Small intestine (tissue), 16 donors: ENCODE results near the gene HMGCLL1. TPM values are rescaled to one million over a fixed set of nuclear protein-coding genes. Genes with fewer than 3 reads are reported as not detected.

Source experiments
- DNase-seq, 2 donors: peaks; one replicate each; pipeline versions ENCODE4 v3.0.0 to v3.0.0-alpha.2; 2013
- FAIRE-seq: peaks from 2 replicates; lab custom pipeline; 2012; peaks lifted over from hg19 to GRCh38; lab: Jason Lieb, UNC
- H3K27ac ChIP-seq, 3 donors: one replicate each; pipeline ENCODE4 v1.5.1; 2013; ENCODE audit warnings: low read length in 2 of 3, mild to moderate bottlenecking in 2 of 3, control low read depth in 1 of 3, inconsistent platforms in 1 of 3, low read depth in 1 of 3, moderate library complexity in 1 of 3
- H3K27me3 ChIP-seq, 3 donors: one replicate each; pipeline ENCODE4 v1.6.1; 2013; ENCODE audit warnings: low read length in 3 of 3, inconsistent platforms in 1 of 3; ENCODE audit not compliant: control insufficient read depth in 3 of 3, insufficient read depth in 3 of 3
- H3K36me3 ChIP-seq, 3 donors: one replicate each; pipeline ENCODE4 v1.6.1; 2013; ENCODE audit warnings: low read length in 3 of 3, inconsistent platforms in 1 of 3, low read depth in 1 of 3, mild to moderate bottlenecking in 1 of 3, moderate library complexity in 1 of 3; ENCODE audit not compliant: control insufficient read depth in 3 of 3, insufficient read depth in 2 of 3
- H3K4me1 ChIP-seq, 3 donors: one replicate each; pipeline ENCODE4 v1.6.1; 2013; ENCODE audit warnings: low read length in 2 of 3, inconsistent platforms in 1 of 3, low read depth in 1 of 3, mild to moderate bottlenecking in 1 of 3, moderate library complexity in 1 of 3; ENCODE audit not compliant: control insufficient read depth in 3 of 3, insufficient read depth in 2 of 3
- H3K4me3 ChIP-seq, 3 donors: one replicate each; pipeline ENCODE4 v1.5.1; 2013; ENCODE audit warnings: low read length in 3 of 3, control low read depth in 1 of 3, inconsistent platforms in 1 of 3, low read depth in 1 of 3, mild to moderate bottlenecking in 1 of 3, moderate library complexity in 1 of 3
- H3K9me3 ChIP-seq, 2 donors: one replicate each; pipeline ENCODE4 v1.6.1; 2013; ENCODE audit warnings: low read depth in 1 of 2, low read length in 1 of 2; ENCODE audit not compliant: control insufficient read depth in 2 of 2, insufficient read depth in 1 of 2
- WGBS, 3 donors: extraction: QIAGEN DNeasy Blood & Tissue Kit; methylation state at CpG; one replicate each; pipeline ENCODE4 v1.1.7; 2013; 5-methylcytosine and 5-hydroxymethylcytosine counted together
- long read RNA-seq, 10 donors: transcript quantifications; one replicate each; lab custom pipeline, GENCODE V29; 2026
- polyA plus RNA-seq, 4 donors: library from polyadenylated mRNA; stranded (reverse) in 3 of 4; unstranded in 1 of 4; fragments of 200-250 nt in 3 of 4; fragments of 120-200 nt in 1 of 4; gene quantifications; one replicate each; pipeline versions ENCODE4 v1.2.1 to v1.2.3, GENCODE V29; 2013
- donor health status: healthy with polysubstance abuse.
- donor health status: control.
- donor health status: control.
- donor health status: Bipolar disorder and iron deficiency.
- donor health status: healthy.

HMGCLL1 gene
- 1 to 10 TPM in 1 of 4 donors, under 1 TPM in 2, not detected in 1; 0.75 to 1.2 (median 0.81) TPM for polyA plus RNA-seq
- long read RNA-seq, donor 1, partial matches to known transcripts, result 0 of 3 reads
- long read RNA-seq, donor 1, other reads (novel, unspliced or antisense), result 0 of 3 reads
- long read RNA-seq, donor 2, result 0 reads
- long read RNA-seq, donor 3, result 0 reads
- long read RNA-seq, donor 4, result 0 reads
- long read RNA-seq, donor 5, result 0 reads
- long read RNA-seq, donor 6, result 0 reads
- long read RNA-seq, donor 7, partial matches to known transcripts, result 0 of 6 reads
- long read RNA-seq, donor 7, other reads (novel, unspliced or antisense), result 0 of 6 reads
- long read RNA-seq, donor 8, result 0 reads
- long read RNA-seq, donor 9, result 0 reads
- long read RNA-seq, donor 10, result 0 reads

- Histone ChIP-seq H3K27ac (peak within 1 kb of the TSS in 1 of 3 donors; percentile 27), H3K4me1 (no peaks in the 10 kb centered on the region), H3K9me3 (no peaks in the 10 kb centered on the region), H3K27me3 (peaks cover 0 to 14% (median 0%) of the 10 kb centered on the region in 3 donors), H3K4me3 (peak within 1 kb of the TSS in 1 of 3 donors; percentile 51), H3K36me3 (no peaks in the 10 kb centered on the region)
- DNase-seq (peak; percentile 2 to 66), FAIRE-seq (no peak)
- WGBS, 3 donors, result 3 to 10% (median 9%) methylated on average over 45 to 49 of the region's 49 CpGs
Measured at GRCh38 chr6:55578537-55579363, at the start of gene HMGCLL1. Gene HMGCLL1 (minus strand): TSS chr6:55579192. CDS start chr6:55579055, 137 bp downstream.

- Histone ChIP-seq H3K36me3 (no peaks in the 10 kb centered on the region), H3K27ac (no peak overlapping the region), H3K4me1 (no peaks in the 10 kb centered on the region), H3K9me3 (no peaks in the 10 kb centered on the region), H3K4me3 (no peak overlapping the region), H3K27me3 (no peaks in the 10 kb centered on the region)
- no peak for DNase-seq
- no peak for FAIRE-seq
- 78 to 96% (median 95%) methylated on average over 1 of the region's 1 CpG for WGBS, 3 donors
Measured at GRCh38 chr6:55621993-55622392, 43.0 kb upstream of the HMGCLL1 start.

GRCh38 chr6:55621244-55621643 is 42.3 kb upstream of the HMGCLL1 start:
- H3K4me1 ChIP-seq, result no peaks in the 10 kb centered on the region
- 85 to 93% (median 92%) methylated on average over 3 of the region's 3 CpGs for WGBS, 3 donors
- H3K4me3 ChIP-seq, result no peak overlapping the region
- H3K9me3 ChIP-seq, result no peaks in the 10 kb centered on the region
- H3K27me3 ChIP-seq, result no peaks in the 10 kb centered on the region
- H3K27ac ChIP-seq, result no peak overlapping the region
- no peak for FAIRE-seq
- no peak for DNase-seq
- H3K36me3 ChIP-seq, result no peaks in the 10 kb centered on the region

- H3K27ac ChIP-seq, result no peak overlapping the region
- no peaks in the 10 kb centered on the region for H3K9me3 ChIP-seq
- FAIRE-seq (no peak), DNase-seq (peak; percentile 7 to 59)
- H3K27me3 ChIP-seq, result no peaks in the 10 kb centered on the region
- no peak overlapping the region for H3K4me3 ChIP-seq
- 84 to 94% (median 93%) methylated on average over 5 of the region's 5 CpGs for WGBS, 3 donors
- H3K4me1 ChIP-seq, result no peaks in the 10 kb centered on the region
- H3K36me3 ChIP-seq, result no peaks in the 10 kb centered on the region
Measured at GRCh38 chr6:55617272-55617671, 38.3 kb upstream of the HMGCLL1 start.

- Histone ChIP-seq H3K27ac (no peak overlapping the region), H3K4me3 (no peak overlapping the region), H3K4me1 (no peaks in the 10 kb centered on the region), H3K9me3 (no peaks in the 10 kb centered on the region), H3K27me3 (no peaks in the 10 kb centered on the region), H3K36me3 (no peaks in the 10 kb centered on the region)
- FAIRE-seq (no peak), DNase-seq (no peak)
Measured at GRCh38 chr6:55604021-55604420, 25.0 kb upstream of the HMGCLL1 start.

GRCh38 chr6:55601120-55601519 is 22.1 kb upstream of the HMGCLL1 start:
- FAIRE-seq, result no peak
- 68 to 81% (median 72%) methylated on average over 2 of the region's 2 CpGs for WGBS, 3 donors
- DNase-seq, result no peak

GRCh38 chr6:55594442-55594841 is 15.4 kb upstream of the HMGCLL1 start:
- H3K9me3 ChIP-seq, result no peaks in the 10 kb centered on the region
- H3K4me3 ChIP-seq, result no peak overlapping the region
- no peaks in the 10 kb centered on the region for H3K36me3 ChIP-seq
- no peaks in the 10 kb centered on the region for H3K4me1 ChIP-seq
- FAIRE-seq (no peak), DNase-seq (no peak)
- H3K27ac ChIP-seq, result no peak overlapping the region
- no peaks in the 10 kb centered on the region for H3K27me3 ChIP-seq
- 15 to 32% (median 18%) methylated on average over 2 of the region's 2 CpGs for WGBS, 3 donors

More at GRCh38 chr6:55601120-55601519, 22.1 kb upstream of the HMGCLL1 start:
- H3K4me3 ChIP-seq, result no peak overlapping the region
- H3K9me3 ChIP-seq, result no peaks in the 10 kb centered on the region
- H3K36me3 ChIP-seq, result no peaks in the 10 kb centered on the region
- H3K27ac ChIP-seq, result no peak overlapping the region
- H3K4me1 ChIP-seq, result no peaks in the 10 kb centered on the region
- H3K27me3 ChIP-seq, result no peaks in the 10 kb centered on the region

GRCh38 chr6:55584654-55585354 is 5.8 kb upstream of the HMGCLL1 start:
- no peaks in the 10 kb centered on the region for H3K4me1 ChIP-seq
- H3K4me3 ChIP-seq, result no peak overlapping the region
- no peak overlapping the region for H3K27ac ChIP-seq
- FAIRE-seq (no peak), DNase-seq (no peak)
- H3K27me3 ChIP-seq, result peaks cover 0 to 2% (median 0%) of the 10 kb centered on the region in 3 donors
- H3K9me3 ChIP-seq, result no peaks in the 10 kb centered on the region
- H3K36me3 ChIP-seq, result no peaks in the 10 kb centered on the region
